IPS-20b (cell line): ENCODE data around the gene NPSR1.
"Not testable (repeated sequence)": the region's sequence is repeated elsewhere in the genome, so short reads cannot be mapped to it uniquely, and the experiment has no call there.

ENCODE experiments used
- H3K27ac ChIP-seq: one replicate; pipeline ENCODE4 v1.5.1; 2013; ENCODE audit warnings: low read length
- H3K27me3 ChIP-seq: 2 replicates; pipeline ENCODE4 v1.6.1; 2013; ENCODE audit warnings: mild to moderate bottlenecking, low read length, inconsistent platforms; ENCODE audit not compliant: insufficient read depth
- H3K36me3 ChIP-seq: 2 replicates; pipeline ENCODE4 v1.6.1; 2013; ENCODE audit warnings: low read depth, mild to moderate bottlenecking, inconsistent platforms, low read length, moderate library complexity; ENCODE audit not compliant: insufficient read depth
- H3K4me1 ChIP-seq: 2 replicates; pipeline ENCODE4 v1.6.1; 2013; ENCODE audit warnings: mild to moderate bottlenecking, control low read depth, inconsistent platforms, low read length, moderate library complexity; ENCODE audit not compliant: insufficient read depth
- H3K4me3 ChIP-seq: 2 replicates; pipeline ENCODE4 v1.5.1; 2013; ENCODE audit warnings: mild to moderate bottlenecking, low read length, inconsistent platforms
- H3K9ac ChIP-seq: 2 replicates; pipeline ENCODE4 v1.6.1; 2013; ENCODE audit warnings: low read depth, mild to moderate bottlenecking, inconsistent platforms, low read length, moderate library complexity
- H3K9me3 ChIP-seq: 2 replicates; pipeline ENCODE4 v1.6.1; 2013; ENCODE audit warnings: mild to moderate bottlenecking, low read depth, low read length, inconsistent platforms; ENCODE audit not compliant: insufficient read depth

The NPSR1 gene

GRCh38 chr7:34657632-34658268 lies at the start of gene NPSR1:
NPSR1 (plus strand) TSS chr7:34658218; CDS start chr7:34658413, 195 bp downstream.
- Histone ChIP-seq H3K36me3 (no peaks in the 10 kb centered on the region), H3K9me3 (no peaks in the 10 kb centered on the region), H3K27me3 (peaks cover 26% of the 10 kb centered on the region), H3K4me1 (peaks cover 16% of the 10 kb centered on the region; the same call in 1 of the 2 replicates), H3K9ac (no peak within 1 kb of the TSS), H3K27ac (no peak within 1 kb of the TSS), H3K4me3 (no peak within 1 kb of the TSS)

- Histone ChIP-seq H3K4me1 (no peaks in the 10 kb centered on the region), H3K27ac (no peak overlapping the region), H3K9me3 (0 out of 2 replicates have a peak, but pooled peaks cover 3% of the 10 kb centered on the region), H3K36me3 (no peaks in the 10 kb centered on the region), H3K9ac (no peak overlapping the region), H3K4me3 (no peak overlapping the region), H3K27me3 (no peaks in the 10 kb centered on the region)
Measured at GRCh38 chr7:34612661-34613060, 45.4 kb upstream of the NPSR1 start.

- no peak overlapping the region for H3K9ac ChIP-seq
- no peaks in the 10 kb centered on the region for H3K27me3 ChIP-seq
- H3K36me3 ChIP-seq: no peaks in the 10 kb centered on the region
- no peak overlapping the region for H3K4me3 ChIP-seq
- H3K27ac ChIP-seq: no peak overlapping the region
- no peaks in the 10 kb centered on the region for H3K4me1 ChIP-seq
- no peaks in the 10 kb centered on the region for H3K9me3 ChIP-seq
Measured at GRCh38 chr7:34620425-34620824, 37.6 kb upstream of the NPSR1 start.

- Histone ChIP-seq H3K36me3 (no peaks in the 10 kb centered on the region), H3K27me3 (no peaks in the 10 kb centered on the region), H3K4me1 (no peaks in the 10 kb centered on the region), H3K4me3 (no peak overlapping the region), H3K27ac (no peak overlapping the region), H3K9ac (no peak overlapping the region), H3K9me3 (no peaks in the 10 kb centered on the region)
Measured at GRCh38 chr7:34622182-34622581, 35.8 kb upstream of the NPSR1 start.

GRCh38 chr7:34622771-34623250 lies 35.2 kb upstream of the NPSR1 start:
- Histone ChIP-seq H3K4me1 (no peaks in the 10 kb centered on the region), H3K4me3 (no peak overlapping the region), H3K27me3 (no peaks in the 10 kb centered on the region), H3K27ac (no peak overlapping the region), H3K9me3 (no peaks in the 10 kb centered on the region), H3K9ac (no peak overlapping the region), H3K36me3 (no peaks in the 10 kb centered on the region)

- not testable (repeated sequence) for H3K4me3 ChIP-seq, H3K4me1 ChIP-seq, H3K27me3 ChIP-seq, H3K9ac ChIP-seq, H3K9me3 ChIP-seq, H3K36me3 ChIP-seq, H3K27ac ChIP-seq
Measured at GRCh38 chr7:34628618-34629017, 29.4 kb upstream of the NPSR1 start.

- peaks cover 10% of the 10 kb centered on the region for H3K9me3 ChIP-seq
Measured at GRCh38 chr7:34652809-34653208, 5.2 kb upstream of the NPSR1 start.

GRCh38 chr7:34653787-34654186 lies 4.2 kb upstream of the NPSR1 start:
- Histone ChIP-seq H3K27me3 (peaks cover 9% of the 10 kb centered on the region; the same call in 1 of the 2 replicates), H3K4me3 (no peak overlapping the region), H3K27ac (no peak overlapping the region), H3K4me1 (peaks cover 6% of the 10 kb centered on the region; the same call in 1 of the 2 replicates), H3K9me3 (peaks cover 10% of the 10 kb centered on the region), H3K9ac (no peak overlapping the region), H3K36me3 (no peaks in the 10 kb centered on the region)

More at GRCh38 chr7:34652809-34653208, 5.2 kb upstream of the NPSR1 start:
- Histone ChIP-seq H3K4me3 (no peak overlapping the region), H3K27me3 (no peaks in the 10 kb centered on the region; the same call in 1 of the 2 replicates), H3K4me1 (peaks cover 6% of the 10 kb centered on the region; the same call in 1 of the 2 replicates), H3K27ac (no peak overlapping the region), H3K9ac (no peak overlapping the region), H3K36me3 (no peaks in the 10 kb centered on the region)

- Histone ChIP-seq H3K36me3 (no peaks in the 10 kb centered on the region), H3K27me3 (peaks cover 12% of the 10 kb centered on the region; the same call in 1 of the 2 replicates), H3K4me1 (peaks cover 14% of the 10 kb centered on the region; the same call in 1 of the 2 replicates), H3K9ac (no peak overlapping the region), H3K4me3 (no peak overlapping the region), H3K27ac (no peak overlapping the region), H3K9me3 (peaks cover 5% of the 10 kb centered on the region)
Measured at GRCh38 chr7:34655384-34655783, 2.6 kb upstream of the NPSR1 start.

- peaks cover 14% of the 10 kb centered on the region; the same call in 1 of the 2 replicates for H3K4me1 ChIP-seq
- no peak overlapping the region for H3K27ac ChIP-seq
- no peaks in the 10 kb centered on the region for H3K36me3 ChIP-seq
- peaks cover 19% of the 10 kb centered on the region for H3K27me3 ChIP-seq
- no peaks in the 10 kb centered on the region for H3K9me3 ChIP-seq
- no peak overlapping the region for H3K9ac ChIP-seq
- no peak overlapping the region for H3K4me3 ChIP-seq
Measured at GRCh38 chr7:34656041-34656440, 2.0 kb upstream of the NPSR1 start.

- H3K4me1 ChIP-seq: peaks cover 16% of the 10 kb centered on the region; the same call in 1 of the 2 replicates
- no peaks in the 10 kb centered on the region for H3K9me3 ChIP-seq
- H3K36me3 ChIP-seq: no peaks in the 10 kb centered on the region
- H3K27me3 ChIP-seq: peaks cover 33% of the 10 kb centered on the region
- H3K27ac ChIP-seq: no peak overlapping the region
- H3K4me3 ChIP-seq: no peak overlapping the region
- H3K9ac ChIP-seq: no peak overlapping the region
Measured at GRCh38 chr7:34659472-34660075, 1.6 kb downstream of the NPSR1 start.
